CD4-positive, alpha-beta T cell treated with Interleukin-12 subunit alpha and Interleukin-12 subunit beta, for 1 hour (primary cell): ENCODE results near the gene CCDC157.
"Not testable (repeated sequence)": the region's sequence is repeated elsewhere in the genome, so short reads cannot be mapped to it uniquely, and the experiment has no call there.

Experiments used
- DNase-seq: peaks from one replicate; pipeline ENCODE4 v3.0.0-alpha.2; 2020

Gene CCDC157

GRCh38 chr22:30392661-30393321 is 36.0 kb downstream of the CCDC157 start:
- DNase-seq = no peak

DNA sequence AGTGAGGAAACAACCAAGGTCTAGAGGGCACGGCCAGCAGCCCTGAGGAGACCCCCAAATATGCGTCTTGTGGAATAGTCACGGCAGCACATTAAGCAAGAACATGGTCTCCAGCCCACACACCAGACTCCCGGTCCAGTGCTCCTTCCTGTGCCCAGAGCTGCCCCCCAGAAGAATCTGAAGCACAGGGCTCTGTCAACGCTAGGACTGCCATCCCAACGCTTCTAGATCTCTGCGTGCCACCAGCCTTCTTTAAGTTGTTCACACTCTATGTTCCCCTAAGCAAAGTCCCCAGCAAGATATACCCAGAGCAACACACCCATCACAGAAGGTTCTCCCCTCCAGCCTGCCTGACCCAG is 36.5 kb downstream of the CCDC157 start:
- DNase-seq = no peak

GRCh38 chr22:30393885-30394284 is 37.1 kb downstream of the CCDC157 start:
- no peak for DNase-seq

GRCh38 chr22:30396871-30397655 is 40.3 kb downstream of the CCDC157 start, which contains the start of gene SEC14L2:
Gene SEC14L2 (plus strand): TSS chr22:30397018. CDS start chr22:30397117, 99 bp downstream.
- peak; percentile 59 for DNase-seq

DNA sequence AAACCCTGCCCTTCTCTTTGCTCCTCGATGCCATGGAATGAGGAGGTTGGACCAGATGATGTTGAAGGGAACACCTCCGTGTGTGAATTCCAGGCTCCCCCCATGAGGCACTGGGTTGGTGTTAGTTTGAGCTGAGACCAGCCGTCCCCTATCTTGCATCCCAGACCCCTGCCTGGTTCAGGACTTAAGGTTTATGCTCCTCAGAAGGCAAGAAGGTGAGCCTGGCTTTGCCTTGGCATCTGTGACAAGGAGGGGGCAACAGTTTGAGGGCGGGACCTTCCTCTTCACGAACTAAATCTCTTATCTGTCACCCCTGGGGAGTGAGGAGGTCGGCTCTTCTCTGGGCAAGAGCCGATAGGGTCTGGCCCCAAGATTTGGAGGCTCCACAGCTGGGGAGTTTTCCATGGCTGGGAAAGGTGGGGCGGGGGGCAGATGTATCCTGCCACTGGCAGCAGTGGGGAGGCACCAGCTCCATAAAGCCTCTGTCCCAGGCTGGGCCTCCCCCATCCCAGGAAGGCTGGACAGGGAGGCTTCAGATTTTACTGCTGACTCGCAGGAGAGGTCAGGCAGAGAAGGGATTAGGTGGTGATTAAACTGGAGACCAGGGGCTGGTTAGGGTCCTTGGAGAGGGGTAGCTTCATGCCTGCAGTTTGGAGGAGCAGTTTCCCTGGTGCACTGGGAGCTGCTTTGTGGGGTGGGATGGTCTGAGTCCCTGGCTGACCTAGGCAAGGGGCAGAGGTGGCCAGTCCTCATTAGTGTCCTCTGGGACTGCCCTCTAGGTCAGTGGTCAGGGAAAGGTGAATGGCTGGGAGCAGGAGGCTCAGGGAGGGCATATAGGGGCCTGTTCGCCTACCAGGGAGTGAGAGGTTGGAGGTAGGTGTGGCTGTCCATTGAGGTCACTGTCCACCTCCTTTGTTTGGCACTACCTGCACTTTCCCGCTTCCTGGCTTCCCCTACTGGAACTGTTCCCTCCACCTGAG is 41.1 kb downstream of the CCDC157 start:
- no peak for DNase-seq

- no peak for DNase-seq
Observed at GRCh38 chr22:30398685-30399680, 42.2 kb downstream of the CCDC157 start.

DNA sequence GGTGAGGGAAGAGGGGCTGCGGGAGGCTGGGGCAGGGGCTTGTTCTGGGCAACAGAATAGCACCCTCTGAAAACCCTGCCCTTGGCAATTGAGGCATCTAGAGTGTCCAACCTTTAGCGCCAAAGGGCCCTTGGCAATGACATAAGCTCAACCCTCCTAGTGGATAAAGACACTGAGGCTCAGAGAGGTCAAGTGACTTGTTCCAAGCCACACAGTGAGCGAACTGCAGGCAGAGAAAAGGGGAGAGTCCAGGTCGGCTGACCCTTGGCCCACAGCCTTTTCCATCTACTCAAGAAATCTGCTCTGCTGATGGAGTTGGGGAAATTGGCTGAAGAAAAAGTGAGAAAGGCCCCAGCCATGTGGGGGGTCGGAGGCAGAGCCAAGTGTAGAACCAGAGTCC is 42.9 kb downstream of the CCDC157 start:
- DNase-seq = no peak

- no peak for DNase-seq
Observed at GRCh38 chr22:30400159-30400558, 43.4 kb downstream of the CCDC157 start.

DNA sequence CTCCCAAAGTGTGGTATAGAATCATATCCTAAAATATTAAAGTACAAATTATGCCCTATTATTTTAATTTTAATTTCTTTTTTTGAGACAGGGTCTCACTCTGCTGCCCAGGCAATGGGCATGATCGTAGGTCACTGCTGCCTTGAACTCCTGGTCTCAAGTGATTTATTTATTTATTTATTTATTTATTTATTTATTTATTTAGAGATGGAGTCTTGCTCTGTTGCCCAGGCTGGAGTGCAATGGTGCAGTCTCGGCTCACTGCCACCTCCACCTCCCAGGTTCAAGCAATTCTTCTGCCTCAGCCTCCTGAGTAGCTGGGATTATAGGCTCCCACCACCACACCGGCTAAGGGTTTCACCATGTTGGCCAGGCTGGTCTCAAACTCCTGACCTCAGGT is 44.2 kb downstream of the CCDC157 start:
- DNase-seq = not testable (repeated sequence)

DNA sequence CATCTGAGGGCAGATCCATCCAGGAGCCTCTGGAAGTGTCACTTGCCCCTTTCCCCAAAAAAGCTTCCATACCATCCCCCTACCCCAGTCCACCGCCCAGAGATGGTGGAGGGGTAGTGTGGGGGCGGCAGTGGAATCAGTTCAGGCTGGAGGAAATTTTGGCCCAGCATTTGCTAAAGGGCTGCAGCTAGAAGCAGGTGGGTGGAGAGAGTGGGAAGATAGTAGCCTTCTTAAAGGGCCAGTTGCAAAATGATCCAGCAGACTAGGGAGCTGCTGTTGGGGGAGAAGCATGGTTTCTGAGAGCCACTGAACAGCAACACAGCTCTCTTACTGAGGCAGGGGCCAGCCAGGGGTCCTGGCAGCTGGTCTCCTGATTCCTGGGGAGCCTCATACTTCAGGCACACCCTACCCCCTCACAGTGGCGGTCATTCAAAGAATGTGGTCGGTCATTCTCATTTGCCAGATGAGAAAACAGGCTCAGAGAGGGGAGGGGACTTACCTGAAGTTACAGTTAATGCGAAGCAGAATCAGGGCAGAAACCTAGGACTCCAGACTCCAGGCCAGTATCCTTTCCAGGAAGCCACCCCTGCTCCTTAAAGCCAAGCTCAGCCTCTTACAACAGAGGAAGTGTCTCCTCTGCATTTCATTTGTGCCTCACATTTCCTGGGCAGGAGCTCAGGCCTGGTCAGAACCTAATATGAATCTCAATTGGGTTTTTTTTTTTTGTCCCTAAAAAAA is 45.4 kb downstream of the CCDC157 start:
- DNase-seq = no peak

- DNase-seq = not testable (repeated sequence)
Observed at GRCh38 chr22:30402766-30403104, 45.9 kb downstream of the CCDC157 start.

GRCh38 chr22:30404307-30404706 is 47.5 kb downstream of the CCDC157 start:
- no peak for DNase-seq

DNA sequence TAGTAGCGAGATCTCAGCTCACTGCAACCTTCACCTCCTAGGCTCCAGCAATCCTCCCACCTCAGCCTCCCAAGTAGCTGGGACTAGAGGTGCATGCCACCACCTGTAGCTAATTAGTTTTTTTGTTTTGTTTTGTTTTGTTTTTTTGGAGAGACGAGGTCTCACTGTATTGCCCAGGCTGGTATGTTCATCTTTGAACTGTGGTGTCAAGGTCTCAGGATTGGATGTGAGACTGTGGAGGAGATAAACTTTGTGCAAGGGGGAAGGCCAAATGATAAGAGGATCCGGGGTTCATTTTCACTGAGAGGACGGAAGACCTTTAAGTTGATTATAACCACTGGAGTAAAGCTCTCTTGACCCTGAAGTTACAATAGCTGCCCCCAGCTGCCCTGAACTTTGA is 48.9 kb downstream of the CCDC157 start:
- no peak for DNase-seq

DNA sequence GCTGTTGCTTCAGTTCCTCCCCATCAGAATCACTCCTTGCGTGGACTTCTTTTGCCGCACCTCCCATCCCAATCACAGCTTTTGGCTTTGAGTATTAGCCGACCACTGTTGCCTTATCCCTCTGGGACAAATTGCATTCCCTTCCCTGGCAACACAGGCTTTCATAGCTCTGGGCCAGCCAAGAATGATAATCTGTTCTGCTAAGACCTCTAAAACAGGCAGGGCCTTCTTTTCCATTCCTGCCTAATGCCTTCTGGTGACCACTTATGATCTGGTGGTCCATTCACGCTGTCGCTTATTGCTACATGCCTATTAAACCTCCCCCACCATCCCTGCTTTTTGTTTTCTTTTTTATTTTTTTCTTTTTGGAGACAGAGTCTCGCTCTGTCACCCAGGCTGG is 49.6 kb downstream of the CCDC157 start:
- DNase-seq = no peak

GRCh38 chr22:30408388-30409102 is 51.7 kb downstream of the CCDC157 start:
- no peak for DNase-seq

- no peak for DNase-seq
Observed at GRCh38 chr22:30411780-30412179, 55.0 kb downstream of the CCDC157 start.

DNA sequence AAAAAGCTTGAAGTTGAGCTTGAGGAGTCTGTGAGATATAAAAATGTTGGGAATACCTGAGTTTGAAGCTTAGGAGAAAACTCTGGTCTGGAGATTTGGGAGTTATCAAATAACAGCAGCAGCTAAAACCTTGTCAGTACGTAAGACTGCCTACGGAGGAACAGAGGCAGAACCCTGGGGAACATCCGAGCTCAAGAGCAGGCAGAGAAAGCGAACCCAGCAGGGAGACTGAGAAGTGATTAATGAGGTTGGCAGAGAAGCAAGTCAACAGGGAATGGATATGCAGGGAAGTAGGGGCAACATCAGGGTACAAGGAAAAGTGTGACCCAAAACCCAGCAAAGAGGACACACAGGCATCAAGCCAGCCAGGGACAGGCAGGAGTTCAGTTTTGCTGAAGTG is 56.2 kb downstream of the CCDC157 start:
- DNase-seq = no peak

DNA sequence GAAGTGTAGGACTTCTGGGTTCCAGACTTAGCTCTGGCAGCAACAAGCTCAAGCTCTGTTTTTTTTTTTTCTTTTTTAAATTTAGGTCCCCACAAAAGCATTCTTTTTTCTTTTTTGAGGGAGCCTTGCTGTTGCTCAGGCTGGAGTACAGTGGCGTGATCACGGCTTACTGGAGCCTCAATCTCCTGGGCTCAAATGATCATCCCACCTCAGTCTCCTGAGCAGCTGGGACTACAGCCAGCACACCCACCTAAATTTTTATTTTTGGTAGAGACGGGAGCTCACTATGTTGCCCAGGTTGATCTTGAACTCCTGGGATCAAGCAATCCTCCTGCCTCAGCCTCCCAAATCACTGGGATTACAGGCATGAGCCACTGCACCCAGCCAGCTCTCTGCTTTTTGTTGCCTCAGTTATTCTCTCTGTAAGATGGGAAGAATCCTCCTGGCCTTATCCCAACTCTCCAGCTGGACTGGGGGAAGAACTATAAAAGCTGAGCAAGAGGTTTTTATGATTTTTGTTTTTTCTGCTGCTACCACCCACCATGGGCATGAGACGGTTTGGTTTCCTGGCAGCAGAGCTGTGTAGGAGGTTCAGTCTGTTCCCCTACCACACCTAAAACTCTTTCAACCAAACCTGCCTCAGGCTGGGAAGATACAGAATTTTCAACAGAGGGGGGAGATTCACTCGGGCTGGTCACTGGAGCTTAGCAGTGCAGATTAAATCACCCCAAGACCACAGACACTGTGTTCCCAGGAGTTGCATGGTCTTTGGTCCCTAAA is 57.1 kb downstream of the CCDC157 start:
- DNase-seq = no peak

GRCh38 chr22:30414525-30415047 is 57.8 kb downstream of the CCDC157 start:
- DNase-seq = no peak

GRCh38 chr22:30416403-30416802 is 59.6 kb downstream of the CCDC157 start:
- no peak for DNase-seq
